Motor neuron (in vitro differentiated cells): ENCODE results near the gene PCIF1. TPM values are rescaled to one million over a fixed set of nuclear protein-coding genes. Genes with fewer than 3 reads are reported as not detected.
"Not testable (repeated sequence)": the region's sequence is repeated elsewhere in the genome, so short reads cannot be mapped to it uniquely, and the experiment has no call there.

Experiments used
- ATAC-seq, 8 experiments: fragments of 200-7000 bp; cut with Tn5 transposase; replicated peaks in 6 of 8; 2 replicates each; pipeline ENCODE4 v1.8.0; 2021; ENCODE audit warnings: mild to moderate bottlenecking in 8 of 8, moderate library complexity in 8 of 8
- H3K27ac ChIP-seq, 2 donors: fragments of 250-450 bp; sonication (Bioruptor Pico); 2 replicates each; pipeline ENCODE4 v1.9.0; 2021; ENCODE audit warnings: antibody characterized with exemption in 2 of 2, mild to moderate bottlenecking in 2 of 2, moderate library complexity in 1 of 2
- H3K4me1 ChIP-seq, 2 donors: fragments of 250-450 bp; sonication (Bioruptor Pico); replicated peaks in 1 of 2; 2 replicates each; pipeline ENCODE4 v1.6.1; 2021; ENCODE audit warnings: antibody characterized with exemption in 2 of 2, mild to moderate bottlenecking in 2 of 2, moderate library complexity in 1 of 2
- H3K4me3 ChIP-seq, 5 donors: fragments of 250-450 bp; sonication (Bioruptor Pico); 2 replicates each; pipeline ENCODE4 v1.9.0; 2021; ENCODE audit warnings: antibody characterized with exemption in 5 of 5, mild to moderate bottlenecking in 5 of 5, moderate library complexity in 4 of 5
- WGBS, 10 experiments: fragments of 450-650 bp; shearing (Covaris generic); methylation state at CpG; one replicate each; pipeline ENCODE4 v1.0.0; 2022; 5-methylcytosine and 5-hydroxymethylcytosine counted together
- in situ Hi-C, 9 experiments: fragments of 400-800 bp; cut with MboI; loops; one replicate each; pipeline ENCODE4 v1.15.0; 2021; ENCODE audit warnings: low sequenced_read_pairs in 9 of 9, low pct_unique_long_range_greater_than_20kb in 2 of 9; ENCODE audit not compliant: unreplicated experiment in 9 of 9
- total RNA-seq, 8 experiments: library from RNA; unstranded; fragments of 300-600 nt; gene quantifications; 2 replicates each; pipeline versions ENCODE4 v1.2.3 to v1.2.4, GENCODE V29; 2022

Gene PCIF1
- total RNA-seq, 8 experiments from 2014 or later = 6.7 to 58.9 (median 20.4) TPM

DNA sequence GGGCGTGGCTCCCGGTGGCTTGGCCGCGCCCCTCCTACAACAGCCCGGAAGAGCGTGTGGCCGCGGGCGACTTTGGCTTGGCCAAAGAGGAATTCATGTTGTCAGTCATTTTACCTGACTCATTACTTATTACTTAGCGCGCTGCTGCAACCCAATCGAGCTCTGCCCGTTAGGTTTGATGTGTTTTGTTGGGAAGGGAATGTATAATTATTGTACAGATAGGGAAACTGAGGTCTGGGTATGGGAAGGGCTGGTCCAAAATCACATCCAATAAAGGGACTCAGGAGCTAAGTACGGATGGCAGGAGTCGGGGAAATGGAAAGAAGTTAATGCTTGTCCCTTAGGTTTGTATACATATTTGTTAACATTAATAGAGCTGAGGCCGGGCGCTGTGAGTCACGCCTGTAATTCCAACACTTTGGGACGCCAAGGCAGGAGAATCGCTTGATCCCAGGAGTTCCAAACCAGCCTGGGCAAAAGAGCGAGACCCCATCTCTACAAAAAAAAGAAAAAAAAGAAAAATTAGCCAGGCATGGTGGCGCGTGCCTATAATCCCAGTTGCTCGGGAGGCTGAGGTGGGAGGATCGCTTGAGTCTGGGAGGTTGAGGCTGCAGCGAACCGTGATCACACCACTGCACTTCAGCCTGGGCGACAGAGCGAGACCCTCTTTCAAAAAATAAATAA lies 38.2 kb downstream of the PCIF1 start:
- 7 to 100% (median 65%) methylated on average over 2 to 23 of the region's 29 CpGs for WGBS, 10 experiments
- H3K4me1 ChIP-seq = peaks cover 7 to 12% of the 10 kb centered on the region in 2 donors
- H3K4me3 ChIP-seq = peak overlapping the region; percentile 68 to 92 (median 78)
- in situ Hi-C loops = no loop called here
- no peak for ATAC-seq
- H3K27ac ChIP-seq = peak overlapping the region; percentile 100

DNA sequence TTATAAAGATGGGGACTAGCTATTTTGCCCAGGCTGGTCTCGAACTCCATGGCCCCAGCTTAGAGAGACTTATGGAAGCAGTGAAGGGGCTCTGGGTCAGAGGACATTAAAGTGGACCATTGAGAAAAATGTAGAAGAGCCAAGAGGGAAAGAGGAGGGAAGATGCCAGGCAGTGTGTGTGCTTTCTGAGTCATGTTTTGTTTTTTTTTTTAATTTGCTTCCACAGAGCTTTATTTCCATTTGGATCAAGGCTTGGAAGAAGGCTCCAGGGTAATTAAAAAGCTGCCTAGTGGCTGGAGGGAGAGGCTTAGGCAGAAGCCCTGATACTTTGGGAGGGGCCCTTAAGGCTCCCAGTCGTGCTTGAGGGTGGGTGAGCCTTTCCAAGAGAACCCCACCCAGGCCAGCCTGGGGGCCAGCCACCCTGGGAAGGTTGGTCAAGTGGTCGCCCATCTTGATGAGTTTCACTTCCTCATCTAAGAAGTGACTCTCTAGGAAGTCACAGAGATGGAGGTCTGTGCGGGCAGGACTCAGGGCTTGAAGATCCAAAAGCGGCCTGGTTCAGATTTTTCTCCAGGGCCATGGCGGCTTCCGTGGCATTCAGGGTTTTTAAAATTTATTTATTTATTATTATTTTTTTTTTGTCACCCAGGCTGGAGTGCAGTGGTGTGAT lies 40.5 kb downstream of the PCIF1 start:
- 0 to 97% (median 70%) methylated on average over 1 to 7 of the region's 7 CpGs; no CpG with 5 or more reads in 2 of the 10 experiments for WGBS, 10 experiments
- H3K27ac ChIP-seq = no peak overlapping the region
- H3K4me1 ChIP-seq = peaks cover 7 to 12% of the 10 kb centered on the region in 2 donors
- no peak overlapping the region for H3K4me3 ChIP-seq
- in situ Hi-C loops = no loop called here
- ATAC-seq = peak in 1 of 8 experiments; percentile 1

- 40 to 87% (median 80%) methylated on average over 1 to 5 of the region's 11 CpGs; no CpG with 5 or more reads in 4 of the 10 experiments for WGBS, 10 experiments
- no peak for ATAC-seq
- in situ Hi-C loops = no loop called here
- Histone ChIP-seq H3K4me1 (peaks cover 3 to 8% of the 10 kb centered on the region in 2 donors), H3K27ac (no peak overlapping the region), H3K4me3 (no peak overlapping the region)
Observed at GRCh38 chr20:45975686-45976085, 41.2 kb downstream of the PCIF1 start.

GRCh38 chr20:45976086-45976485 lies 41.6 kb downstream of the PCIF1 start:
- H3K4me3 ChIP-seq = no peak overlapping the region
- in situ Hi-C loops = no loop called here
- peaks cover 2 to 4% of the 10 kb centered on the region in 2 donors for H3K4me1 ChIP-seq
- no peak for ATAC-seq
- WGBS, 10 experiments = 60 to 100% (median 92%) methylated on average over 1 to 3 of the region's 6 CpGs; no CpG with 5 or more reads in 4 of the 10 experiments
- no peak overlapping the region for H3K27ac ChIP-seq

GRCh38 chr20:45981261-45981660 lies 46.8 kb downstream of the PCIF1 start:
- ATAC-seq = no peak
- Histone ChIP-seq H3K4me3 (no peak overlapping the region), H3K4me1 (no peaks in the 10 kb centered on the region), H3K27ac (no peak overlapping the region)
- in situ Hi-C loops = no loop called here
- 0 to 100% (median 60%) methylated on average over 1 to 4 of the region's 6 CpGs; no CpG with 5 or more reads in 5 of the 10 experiments for WGBS, 10 experiments

DNA sequence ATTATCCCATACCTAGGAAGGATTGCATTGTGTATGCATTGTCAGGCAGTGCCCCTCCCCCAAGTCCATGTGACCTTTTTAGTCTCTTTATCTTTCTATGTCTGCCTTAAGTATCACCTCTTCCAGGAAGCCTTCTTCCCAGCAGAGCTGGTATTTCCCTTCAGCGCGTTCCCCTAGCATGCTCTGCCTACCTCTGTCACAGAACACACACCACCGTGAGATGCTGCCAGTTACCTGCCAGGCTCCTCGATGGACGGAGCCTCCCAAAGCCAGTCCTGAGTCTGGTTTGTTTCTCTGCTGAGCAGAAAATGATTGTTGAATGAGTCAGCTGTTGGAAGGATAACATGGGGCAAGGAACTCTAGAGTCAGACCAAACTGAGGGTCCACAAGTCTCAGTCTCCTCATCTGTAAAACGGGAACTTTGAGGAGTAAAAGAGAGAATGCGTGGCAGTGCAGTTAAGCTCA lies 48.8 kb downstream of the PCIF1 start:
- 30 to 93% (median 70%) methylated on average over 1 to 6 of the region's 7 CpGs; no CpG with 5 or more reads in 3 of the 10 experiments for WGBS, 10 experiments
- no peak for ATAC-seq
- Histone ChIP-seq H3K4me3 (no peak overlapping the region), H3K27ac (no peak overlapping the region), H3K4me1 (no peaks in the 10 kb centered on the region)
- in situ Hi-C loops = no loop called here

- in situ Hi-C loops = no loop called here
- no peaks in the 10 kb centered on the region for H3K4me1 ChIP-seq
- ATAC-seq = peak in 5 of 8 experiments; percentile 16 to 31 (median 26)
Observed at GRCh38 chr20:45985573-45985972, 51.1 kb downstream of the PCIF1 start.

DNA sequence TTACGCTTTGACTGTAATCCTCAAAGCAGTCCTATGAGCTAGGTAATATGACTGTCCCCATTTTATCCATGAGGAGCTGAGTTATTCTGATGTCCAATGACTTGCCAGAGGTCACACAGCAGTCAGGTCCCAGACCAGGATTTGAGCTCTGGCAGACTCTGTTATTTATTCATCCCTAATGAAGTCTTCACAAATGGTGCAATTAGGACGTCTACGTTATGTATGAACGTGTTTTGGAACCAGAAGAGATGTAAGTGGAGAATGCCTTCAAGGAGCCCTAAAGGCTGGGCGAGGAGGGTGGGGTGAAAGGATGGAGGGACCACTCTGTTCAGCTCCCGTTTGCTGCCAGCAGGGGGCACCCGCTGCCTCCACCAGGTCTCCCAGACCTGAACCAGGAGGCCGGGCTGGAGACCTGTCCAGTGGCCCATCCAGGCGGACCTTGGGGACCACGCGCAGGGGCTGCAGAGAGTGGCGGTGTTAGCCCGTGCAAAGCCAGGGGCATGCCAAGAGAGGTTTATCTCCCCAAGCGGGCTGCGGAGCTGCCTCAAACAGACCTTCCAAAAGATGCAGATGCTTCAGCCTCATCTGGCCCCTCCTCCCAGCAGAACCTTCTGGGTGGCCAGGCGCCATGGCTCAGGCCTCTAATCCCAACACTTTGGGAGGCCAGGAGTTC lies 52.8 kb downstream of the PCIF1 start:
- no peak overlapping the region for H3K4me3 ChIP-seq
- H3K27ac ChIP-seq = no peak overlapping the region
- WGBS, 10 experiments = 0 to 80% (median 11%) methylated on average over 1 to 12 of the region's 16 CpGs; no CpG with 5 or more reads in 4 of the 10 experiments
- in situ Hi-C loops = no loop called here
- no peaks in the 10 kb centered on the region for H3K4me1 ChIP-seq
- peak; percentile 92 to 100 (median 95) for ATAC-seq

More at GRCh38 chr20:45985573-45985972, 51.1 kb downstream of the PCIF1 start:
- no peak overlapping the region for H3K4me3 ChIP-seq
- 0 to 76% (median 51%) methylated on average over 1 to 4 of the region's 7 CpGs; no CpG with 5 or more reads in 4 of the 10 experiments for WGBS, 10 experiments
- H3K27ac ChIP-seq = no peak overlapping the region

- in situ Hi-C loops, ATAC-seq, H3K27ac ChIP-seq, H3K4me3 ChIP-seq, H3K4me1 ChIP-seq: not testable (repeated sequence)
- WGBS, 10 experiments = 47 to 92% (median 80%) methylated on average over 1 to 6 of the region's 6 CpGs; no CpG with 5 or more reads in 1 of the 10 experiments
Observed at GRCh38 chr20:45988830-45989229, 54.3 kb downstream of the PCIF1 start.

DNA sequence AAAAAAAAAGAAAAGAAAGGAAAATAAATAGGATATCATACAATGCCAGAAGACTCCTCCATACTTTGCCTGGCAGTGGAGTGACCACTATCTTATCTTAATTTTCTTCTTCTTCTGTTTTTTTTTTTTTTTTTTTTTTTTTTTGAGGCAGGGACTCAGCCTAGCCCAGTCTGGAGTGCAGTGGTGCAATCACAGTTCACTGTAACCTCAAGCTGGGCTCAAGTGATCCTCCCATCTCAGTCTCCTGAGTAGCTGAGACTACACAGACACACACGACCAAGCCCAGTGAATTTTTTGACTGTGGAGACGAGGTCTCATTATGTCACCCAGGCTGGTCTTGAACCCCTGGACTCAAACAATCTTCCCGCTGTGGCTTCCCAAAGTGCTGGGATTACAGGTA lies 57.1 kb downstream of the PCIF1 start:
- ATAC-seq = no peak
- Histone ChIP-seq H3K4me1 (no peaks in the 10 kb centered on the region), H3K4me3 (no peak overlapping the region), H3K27ac (no peak overlapping the region)
- in situ Hi-C loops = no loop called here
- 17 to 100% (median 85%) methylated on average over 1 to 2 of the region's 3 CpGs; no CpG with 5 or more reads in 2 of the 10 experiments for WGBS, 10 experiments

DNA sequence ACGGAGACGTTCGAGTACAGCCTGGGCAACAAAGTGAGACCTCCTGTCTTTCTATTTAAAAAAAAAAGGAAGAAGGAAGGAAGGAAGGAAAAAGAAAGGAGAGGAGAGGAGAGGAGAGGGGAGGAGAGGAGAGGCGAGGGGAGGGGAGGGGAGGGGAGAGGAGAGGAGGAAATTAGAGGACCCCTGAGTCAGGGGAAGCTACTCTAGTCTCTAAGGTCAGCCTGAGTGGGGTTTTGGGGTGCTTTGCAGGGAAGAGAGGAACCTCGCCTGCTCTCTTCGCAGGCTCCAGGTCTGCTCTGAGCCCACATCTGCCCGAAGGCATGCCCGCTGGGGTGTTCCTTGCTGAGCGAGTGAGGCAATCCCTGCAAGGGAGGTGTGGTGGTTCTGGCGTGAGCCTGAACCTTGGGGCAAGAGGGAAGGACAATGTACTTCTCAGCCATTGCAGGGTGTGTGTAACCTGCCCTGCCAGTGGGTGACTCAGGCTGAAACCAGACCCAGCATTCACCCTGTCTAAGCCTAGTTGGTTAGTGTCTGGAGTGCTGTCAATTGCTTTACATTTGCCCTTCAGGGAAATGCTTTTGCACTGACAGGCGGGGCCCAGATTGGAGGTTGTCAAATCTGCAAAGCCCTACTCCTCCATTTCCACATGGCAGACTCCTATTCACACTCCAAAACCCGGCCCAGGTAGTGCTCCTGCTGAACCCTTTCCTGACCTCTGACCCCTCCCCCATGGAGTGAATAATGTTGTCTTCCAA lies 58.9 kb downstream of the PCIF1 start:
- ATAC-seq = peak; percentile 45 to 99 (median 66)
- Histone ChIP-seq H3K4me1 (no peaks in the 10 kb centered on the region), H3K4me3 (no peak overlapping the region), H3K27ac (no peak overlapping the region)
- in situ Hi-C loops = no loop called here
- WGBS, 10 experiments = 13 to 83% (median 62%) methylated on average over 1 to 4 of the region's 12 CpGs; no CpG with 5 or more reads in 4 of the 10 experiments

- 20 to 92% (median 67%) methylated on average over 1 to 6 of the region's 9 CpGs; no CpG with 5 or more reads in 1 of the 10 experiments for WGBS, 10 experiments
- H3K27ac ChIP-seq = no peak overlapping the region
- in situ Hi-C loops = no loop called here
Observed at GRCh38 chr20:45994761-45995493, 60.4 kb downstream of the PCIF1 start.

More at GRCh38 chr20:45994761-45995493, 60.4 kb downstream of the PCIF1 start:
- Histone ChIP-seq H3K4me3 (no peak overlapping the region), H3K4me1 (no peaks in the 10 kb centered on the region)
- peak in 1 of 8 experiments; percentile 7 for ATAC-seq
